ENCODE measurements around the gene BEND6. TPM values are rescaled to one million over a fixed set of nuclear protein-coding genes. Genes with fewer than 3 reads are reported as not detected.

The BEND6 gene
- total and polyA plus RNA-seq, 2 donors (not counting 1 experiment from before 2014, with no cell fraction given) = not detected

DNA sequence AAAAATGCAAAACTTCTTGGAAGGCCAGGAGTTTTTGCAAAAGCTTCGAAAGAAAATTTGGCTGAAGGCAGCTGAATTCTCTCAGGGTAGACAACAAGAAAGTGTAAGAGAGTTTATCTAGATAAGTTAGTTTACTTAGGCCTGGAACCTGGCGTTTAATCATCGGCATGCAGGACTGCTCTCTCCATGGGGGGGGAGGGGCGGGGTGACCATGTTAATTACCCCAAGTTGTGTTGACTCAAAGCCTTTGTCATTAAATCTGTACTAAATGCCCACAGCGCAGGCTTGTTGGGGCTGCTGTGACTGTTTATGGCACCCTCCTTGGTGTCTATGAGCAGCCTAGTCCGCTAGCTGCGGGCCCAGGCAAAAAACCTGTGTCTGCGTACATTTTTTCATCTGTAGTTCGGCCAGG, 115.0 kb downstream of the BEND6 start:
- POLR2A ChIA-PET = no interaction called here
- Histone ChIP-seq H3K27me3 (replicated peaks in 1 of 4; ENCODE audit: control extremely low read depth in 1 of 4, control insufficient read depth in 3 of 4, insufficient read depth in 4 of 4, low read length in 3 of 4) (no peaks in the 10 kb centered on the region), H3K9ac (ENCODE audit: low read length) (no peak overlapping the region), H3K9me3 (ENCODE audit: control extremely low read depth in 1 of 3, control insufficient read depth in 2 of 3, insufficient read depth in 1 of 3, low read length in 2 of 3) (no peaks in the 10 kb centered on the region), H2AFZ (ENCODE audit: insufficient read depth, low read depth, low read length, poor library complexity, severe bottlenecking) (no peak overlapping the region), H3K79me2 (ENCODE audit: control insufficient read depth, insufficient read depth, low read length) (no peaks in the 10 kb centered on the region), H3K4me2 (replicated peaks; ENCODE audit: low read depth, low read length, poor library complexity, severe bottlenecking) (no peak overlapping the region), H3K4me3 (ENCODE audit: control extremely low read depth in 1 of 5, extremely low read depth in 1 of 5, insufficient read depth in 1 of 5, low read depth in 2 of 5, low read length in 4 of 5) (no peak overlapping the region), H4K20me1 (ENCODE audit: control insufficient read depth, insufficient read depth, low read length, poor library complexity, severe bottlenecking) (no peaks in the 10 kb centered on the region), H3K27ac (ENCODE audit: low read length in 2 of 2) (no peak overlapping the region), H3K4me1 (ENCODE audit: control insufficient read depth in 2 of 2, insufficient read depth in 2 of 2, low read length in 2 of 2) (peaks cover under 1 to 3% of the 10 kb centered on the region in 2 donors), H3K36me3 (replicated peaks in 1 of 2; ENCODE audit: control extremely low read depth in 1 of 2, control insufficient read depth in 1 of 2, extremely low read depth in 1 of 2, insufficient read depth in 2 of 2, low read length in 1 of 2) (no peaks in the 10 kb centered on the region)
- Mint-ChIP-seq H3K4me1 (peaks cover 3% of the 10 kb centered on the region), H3K4me3 (no peak overlapping the region), H3K27ac (no peak overlapping the region), H3K9me3 (ENCODE audit: insufficient read depth) (no peaks in the 10 kb centered on the region), H3K27me3 (no peaks in the 10 kb centered on the region)
- ATAC-seq (ENCODE audit: low read depth) (no peak), DNase-seq (no peak)
- CTCF ChIA-PET = no interaction called here
- no peak for TF ChIP-seq EZH2 (IDR thresholded peaks at IDR 0.05; ENCODE audit: borderline replicate concordance, insufficient read depth, low read depth, low read length, poor library complexity, severe bottlenecking)
- TF ChIP-seq, protein P1, sequence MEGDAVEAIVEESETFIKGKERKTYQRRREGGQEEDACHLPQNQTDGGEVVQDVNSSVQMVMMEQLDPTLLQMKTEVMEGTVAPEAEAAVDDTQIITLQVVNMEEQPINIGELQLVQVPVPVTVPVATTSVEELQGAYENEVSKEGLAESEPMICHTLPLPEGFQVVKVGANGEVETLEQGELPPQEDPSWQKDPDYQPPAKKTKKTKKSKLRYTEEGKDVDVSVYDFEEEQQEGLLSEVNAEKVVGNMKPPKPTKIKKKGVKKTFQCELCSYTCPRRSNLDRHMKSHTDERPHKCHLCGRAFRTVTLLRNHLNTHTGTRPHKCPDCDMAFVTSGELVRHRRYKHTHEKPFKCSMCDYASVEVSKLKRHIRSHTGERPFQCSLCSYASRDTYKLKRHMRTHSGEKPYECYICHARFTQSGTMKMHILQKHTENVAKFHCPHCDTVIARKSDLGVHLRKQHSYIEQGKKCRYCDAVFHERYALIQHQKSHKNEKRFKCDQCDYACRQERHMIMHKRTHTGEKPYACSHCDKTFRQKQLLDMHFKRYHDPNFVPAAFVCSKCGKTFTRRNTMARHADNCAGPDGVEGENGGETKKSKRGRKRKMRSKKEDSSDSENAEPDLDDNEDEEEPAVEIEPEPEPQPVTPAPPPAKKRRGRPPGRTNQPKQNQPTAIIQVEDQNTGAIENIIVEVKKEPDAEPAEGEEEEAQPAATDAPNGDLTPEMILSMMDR (IDR thresholded peaks at IDR 0.05) = no peak
- 96% methylated on average over 9 of the region's 9 CpGs for WGBS (ENCODE audit: insufficient coverage)
- intact Hi-C loops (cut with micrococcal nuclease) = no loop called here

DNA sequence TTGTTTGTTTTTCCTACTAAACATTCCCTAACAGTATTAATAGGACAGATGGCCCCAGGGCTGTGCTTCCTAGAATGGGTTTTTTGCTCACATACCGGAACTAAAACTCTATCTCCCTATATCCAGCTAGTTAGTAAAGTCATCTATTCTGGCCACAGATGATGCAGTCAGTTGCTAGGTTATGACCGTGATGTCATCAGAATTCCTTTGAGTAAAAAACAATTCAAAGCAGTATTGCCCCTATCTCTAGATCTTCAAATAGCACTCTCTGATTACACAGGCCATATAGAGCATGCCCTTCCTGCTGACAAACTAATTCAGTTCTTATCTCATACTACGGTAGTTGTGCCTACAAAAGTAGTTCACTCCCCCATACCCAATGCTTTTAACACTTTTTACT, 117.2 kb downstream of the BEND6 start:
- H3K27ac ChIP-seq (ENCODE audit: low read length in 2 of 2) = no peak overlapping the region
- DNase-seq (no peak), ATAC-seq (ENCODE audit: low read depth) (no peak)
- H4K20me1 ChIP-seq (ENCODE audit: control insufficient read depth, insufficient read depth, low read length, poor library complexity, severe bottlenecking) = no peaks in the 10 kb centered on the region
- Mint-ChIP-seq H3K27ac (no peak overlapping the region), H3K4me1 (no peaks in the 10 kb centered on the region), H3K4me3 (no peak overlapping the region), H3K27me3 (no peaks in the 10 kb centered on the region), H3K9me3 (ENCODE audit: insufficient read depth) (no peaks in the 10 kb centered on the region)
- POLR2A ChIA-PET = no interaction called here
- no peaks in the 10 kb centered on the region for H3K27me3 ChIP-seq (replicated peaks in 1 of 4; ENCODE audit: control extremely low read depth in 1 of 4, control insufficient read depth in 3 of 4, insufficient read depth in 4 of 4, low read length in 3 of 4)
- H3K9me3 ChIP-seq (ENCODE audit: control extremely low read depth in 1 of 3, control insufficient read depth in 2 of 3, insufficient read depth in 1 of 3, low read length in 2 of 3) = no peaks in the 10 kb centered on the region
- H2AFZ ChIP-seq (ENCODE audit: insufficient read depth, low read depth, low read length, poor library complexity, severe bottlenecking) = no peak overlapping the region
- H3K36me3 ChIP-seq (replicated peaks in 1 of 2; ENCODE audit: control extremely low read depth in 1 of 2, control insufficient read depth in 1 of 2, extremely low read depth in 1 of 2, insufficient read depth in 2 of 2, low read length in 1 of 2) = no peaks in the 10 kb centered on the region
- no peak overlapping the region for H3K4me2 ChIP-seq (replicated peaks; ENCODE audit: low read depth, low read length, poor library complexity, severe bottlenecking)
- no peak overlapping the region for H3K4me3 ChIP-seq (ENCODE audit: control extremely low read depth in 1 of 5, extremely low read depth in 1 of 5, insufficient read depth in 1 of 5, low read depth in 2 of 5, low read length in 4 of 5)
- TF ChIP-seq EZH2 (IDR thresholded peaks at IDR 0.05; ENCODE audit: borderline replicate concordance, insufficient read depth, low read depth, low read length, poor library complexity, severe bottlenecking) = no peak
- TF ChIP-seq, protein P1 (IDR thresholded peaks at IDR 0.05) = no peak
- intact Hi-C loops (cut with micrococcal nuclease) = no loop called here
- H3K9ac ChIP-seq (ENCODE audit: low read length) = no peak overlapping the region
- H3K79me2 ChIP-seq (ENCODE audit: control insufficient read depth, insufficient read depth, low read length) = no peaks in the 10 kb centered on the region
- WGBS (ENCODE audit: insufficient coverage) = 100% methylated on average over 2 of the region's 3 CpGs
- CTCF ChIA-PET = interaction anchor here (1.0 kb wide), 1 partner anchor 52 kb away, joined by 3 read pairs; no protein-coding TSS in a partner anchor
- no peaks in the 10 kb centered on the region for H3K4me1 ChIP-seq (ENCODE audit: control insufficient read depth in 2 of 2, insufficient read depth in 2 of 2, low read length in 2 of 2)

Measured in B cell (primary cell).